Measurements from ENCODE around the gene GNGT1.

DNA sequence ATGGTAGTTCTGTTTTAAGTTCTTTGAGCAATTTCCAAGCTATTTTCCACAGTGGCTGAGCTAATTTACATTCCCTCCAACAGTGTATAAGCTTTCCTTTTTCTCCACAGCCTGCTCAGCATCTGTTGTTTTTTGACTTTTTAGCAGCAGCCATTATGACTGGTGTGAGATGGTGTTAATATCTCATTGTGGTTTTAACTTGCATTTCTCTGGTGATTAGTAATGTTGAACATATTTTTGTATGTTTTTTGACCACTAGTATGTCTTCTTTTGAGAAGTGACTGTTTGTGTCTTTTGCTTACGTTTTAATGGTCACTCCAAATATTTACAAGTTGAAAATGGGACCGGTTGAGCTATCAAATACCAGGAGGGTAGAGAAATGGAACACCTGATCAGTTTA lies 35.6 kb downstream of the GNGT1 start:
- TF ChIP-seq ESRRG (CRISPR knock-in tag; IDR thresholded peaks at IDR 0.05) (no peak), OSR1 (CRISPR knock-in tag; IDR thresholded peaks at IDR 0.05) (no peak), CSDC2 (CRISPR knock-in tag; IDR thresholded peaks at IDR 0.05) (no peak), TCF4 (CRISPR knock-in tag; IDR thresholded peaks at IDR 0.05; ENCODE audit: borderline replicate concordance) (no peak), RARB (CRISPR knock-in tag; IDR thresholded peaks at IDR 0.05) (no peak), ZFP30 (CRISPR knock-in tag; IDR thresholded peaks at IDR 0.05) (no peak)
- TF ChIP-seq, protein P1, sequence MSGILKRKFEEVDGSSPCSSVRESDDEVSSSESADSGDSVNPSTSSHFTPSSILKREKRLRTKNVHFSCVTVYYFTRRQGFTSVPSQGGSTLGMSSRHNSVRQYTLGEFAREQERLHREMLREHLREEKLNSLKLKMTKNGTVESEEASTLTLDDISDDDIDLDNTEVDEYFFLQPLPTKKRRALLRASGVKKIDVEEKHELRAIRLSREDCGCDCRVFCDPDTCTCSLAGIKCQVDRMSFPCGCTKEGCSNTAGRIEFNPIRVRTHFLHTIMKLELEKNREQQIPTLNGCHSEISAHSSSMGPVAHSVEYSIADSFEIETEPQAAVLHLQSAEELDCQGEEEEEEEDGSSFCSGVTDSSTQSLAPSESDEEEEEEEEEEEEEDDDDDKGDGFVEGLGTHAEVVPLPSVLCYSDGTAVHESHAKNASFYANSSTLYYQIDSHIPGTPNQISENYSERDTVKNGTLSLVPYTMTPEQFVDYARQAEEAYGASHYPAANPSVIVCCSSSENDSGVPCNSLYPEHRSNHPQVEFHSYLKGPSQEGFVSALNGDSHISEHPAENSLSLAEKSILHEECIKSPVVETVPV (CRISPR knock-in tag; IDR thresholded peaks at IDR 0.05), result no peak
- TF ChIP-seq, protein P2, sequence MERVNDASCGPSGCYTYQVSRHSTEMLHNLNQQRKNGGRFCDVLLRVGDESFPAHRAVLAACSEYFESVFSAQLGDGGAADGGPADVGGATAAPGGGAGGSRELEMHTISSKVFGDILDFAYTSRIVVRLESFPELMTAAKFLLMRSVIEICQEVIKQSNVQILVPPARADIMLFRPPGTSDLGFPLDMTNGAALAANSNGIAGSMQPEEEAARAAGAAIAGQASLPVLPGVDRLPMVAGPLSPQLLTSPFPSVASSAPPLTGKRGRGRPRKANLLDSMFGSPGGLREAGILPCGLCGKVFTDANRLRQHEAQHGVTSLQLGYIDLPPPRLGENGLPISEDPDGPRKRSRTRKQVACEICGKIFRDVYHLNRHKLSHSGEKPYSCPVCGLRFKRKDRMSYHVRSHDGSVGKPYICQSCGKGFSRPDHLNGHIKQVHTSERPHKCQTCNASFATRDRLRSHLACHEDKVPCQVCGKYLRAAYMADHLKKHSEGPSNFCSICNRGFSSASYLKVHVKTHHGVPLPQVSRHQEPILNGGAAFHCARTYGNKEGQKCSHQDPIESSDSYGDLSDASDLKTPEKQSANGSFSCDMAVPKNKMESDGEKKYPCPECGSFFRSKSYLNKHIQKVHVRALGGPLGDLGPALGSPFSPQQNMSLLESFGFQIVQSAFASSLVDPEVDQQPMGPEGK (CRISPR knock-in tag; IDR thresholded peaks at IDR 0.05; ENCODE audit: borderline replicate concordance), result no peak

All from SK-N-SH treated with all-trans-retinoic acid at 6 μM for 48 hours (cell line).